EH (cell line): ENCODE results near the gene ATP6V1C2.
"Not testable (repeated sequence)": the region's sequence is repeated elsewhere in the genome, so short reads cannot be mapped to it uniquely, and the experiment has no call there.

ENCODE experiments used
- DNase-seq: peaks from one replicate; pipeline ENCODE4 v3.0.0-alpha.2; 2015; ENCODE audit warnings: low read depth

ATP6V1C2 gene

DNA sequence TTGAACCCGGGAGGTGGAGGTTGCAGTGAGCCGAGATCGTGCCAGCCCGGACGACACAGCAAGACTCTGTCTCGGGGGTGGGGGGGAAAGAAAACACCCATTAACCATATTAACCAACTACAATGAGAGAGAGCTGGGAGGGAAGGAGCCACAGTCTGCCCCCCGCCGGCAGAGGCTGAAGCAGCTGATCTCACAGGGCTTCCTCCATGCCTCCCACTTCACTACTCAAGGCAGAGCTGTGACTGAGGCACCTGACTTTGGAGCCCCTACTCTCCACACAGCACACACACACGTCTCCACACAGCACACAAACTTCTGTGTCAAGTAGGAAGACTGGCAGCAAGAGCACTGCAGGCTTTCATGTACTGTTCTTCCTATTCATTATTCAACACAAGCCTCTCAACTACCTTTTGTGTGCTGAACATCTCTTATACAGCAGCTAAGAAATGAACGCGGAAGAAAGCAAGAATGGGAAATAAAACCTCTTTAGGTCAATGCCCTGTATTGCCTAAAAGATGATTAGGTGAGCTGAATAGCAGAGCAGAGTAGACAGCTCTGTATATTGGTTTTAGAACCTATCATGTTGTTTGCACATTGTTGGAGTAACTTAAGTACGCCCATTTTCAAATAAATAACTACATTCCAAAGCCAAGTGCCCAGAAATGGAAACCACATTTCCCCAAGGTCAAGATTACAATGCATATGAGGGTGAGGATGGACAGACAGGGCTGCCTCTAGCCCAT lies 65.0 kb downstream of the ATP6V1C2 start:
- no peak for DNase-seq

DNA sequence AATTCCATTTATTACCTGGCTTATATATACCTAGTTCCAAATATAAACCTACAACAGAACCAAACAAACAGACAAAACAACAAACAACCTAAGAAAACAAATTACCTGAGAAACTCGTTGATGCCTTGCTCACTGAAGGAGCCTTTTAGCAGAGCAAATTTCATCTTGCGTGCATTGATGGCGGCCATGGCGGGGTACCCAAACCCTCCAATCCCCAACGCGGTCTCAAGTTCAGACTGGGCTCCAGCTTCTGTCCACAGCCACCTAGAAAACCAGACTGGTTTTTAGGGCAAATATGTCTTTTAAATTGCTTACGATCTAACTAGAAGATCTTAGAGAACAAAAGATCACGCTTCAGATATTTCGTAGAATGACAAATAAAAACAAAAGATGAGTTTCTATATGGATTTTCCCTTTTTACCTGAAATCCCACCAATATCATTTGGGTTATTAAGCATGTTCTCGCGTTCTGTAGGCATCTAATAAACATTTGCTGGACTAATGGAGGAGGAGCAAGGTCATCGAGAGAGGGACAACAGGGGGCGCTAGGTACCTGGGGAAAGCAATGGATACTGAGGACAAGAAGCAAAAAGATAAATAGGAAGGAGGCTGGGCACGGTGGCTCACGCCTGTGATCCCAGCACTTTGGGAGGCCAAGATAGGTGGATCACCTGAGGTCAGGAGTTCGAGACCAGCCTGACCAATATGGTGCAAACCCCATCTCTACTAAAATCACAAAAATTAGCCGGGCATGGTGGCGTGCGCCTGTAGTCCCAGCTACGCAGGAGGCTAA lies 65.9 kb downstream of the ATP6V1C2 start:
- DNase-seq: peak; percentile 15

DNA sequence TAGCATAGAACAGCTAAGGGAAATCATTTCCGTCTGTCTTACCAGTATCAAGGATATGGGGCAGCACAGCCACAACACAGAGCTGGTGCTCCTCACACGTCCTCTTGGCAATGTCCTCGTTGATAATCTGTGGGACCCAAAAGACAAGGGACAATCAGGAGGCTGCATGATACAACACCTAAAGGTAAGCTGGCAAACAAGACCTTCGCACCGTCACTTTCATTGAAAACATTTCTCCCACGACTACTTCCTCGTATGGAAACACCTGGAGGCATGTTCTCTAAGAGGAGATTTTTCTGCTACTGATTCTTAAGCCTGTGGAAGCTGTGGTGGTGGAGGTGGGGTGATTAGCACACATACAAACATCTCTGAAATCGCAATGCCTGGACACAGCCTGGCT lies 67.4 kb downstream of the ATP6V1C2 start:
- no peak for DNase-seq

DNA sequence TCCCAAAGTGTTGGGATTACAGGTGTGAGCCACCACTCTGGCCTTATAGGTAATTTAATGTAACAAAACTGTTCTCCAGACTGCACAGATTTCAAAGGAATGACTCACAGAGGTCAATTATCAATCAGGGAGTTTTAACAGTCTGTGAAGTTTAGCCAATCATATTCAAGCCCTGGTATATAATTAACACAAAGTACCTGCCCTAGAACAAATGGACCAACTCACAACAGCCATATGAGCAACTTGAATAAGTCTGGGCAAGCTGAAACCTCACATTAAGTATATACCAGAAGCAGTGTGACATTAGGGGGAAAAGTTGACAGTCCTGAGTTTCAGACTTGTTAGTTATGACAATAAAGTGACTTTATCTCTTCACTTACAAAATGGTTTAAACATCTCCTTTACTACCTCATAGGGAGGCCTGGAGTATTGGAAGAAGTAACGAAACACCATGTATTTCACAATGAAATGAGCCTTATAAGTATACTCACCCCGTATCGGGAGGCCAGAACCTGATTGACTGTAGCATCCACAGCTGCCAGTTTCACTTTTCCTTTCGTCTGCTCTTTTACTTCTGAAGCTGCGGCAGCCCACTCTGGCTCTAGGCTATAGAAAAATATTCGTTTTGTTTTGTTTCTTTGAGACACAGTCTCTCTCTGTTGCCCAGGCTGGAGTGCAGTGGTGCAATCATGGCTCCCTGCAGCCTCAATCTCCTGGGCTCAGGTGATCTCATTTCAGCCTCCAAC lies 69.0 kb downstream of the ATP6V1C2 start:
- DNase-seq: no peak

DNA sequence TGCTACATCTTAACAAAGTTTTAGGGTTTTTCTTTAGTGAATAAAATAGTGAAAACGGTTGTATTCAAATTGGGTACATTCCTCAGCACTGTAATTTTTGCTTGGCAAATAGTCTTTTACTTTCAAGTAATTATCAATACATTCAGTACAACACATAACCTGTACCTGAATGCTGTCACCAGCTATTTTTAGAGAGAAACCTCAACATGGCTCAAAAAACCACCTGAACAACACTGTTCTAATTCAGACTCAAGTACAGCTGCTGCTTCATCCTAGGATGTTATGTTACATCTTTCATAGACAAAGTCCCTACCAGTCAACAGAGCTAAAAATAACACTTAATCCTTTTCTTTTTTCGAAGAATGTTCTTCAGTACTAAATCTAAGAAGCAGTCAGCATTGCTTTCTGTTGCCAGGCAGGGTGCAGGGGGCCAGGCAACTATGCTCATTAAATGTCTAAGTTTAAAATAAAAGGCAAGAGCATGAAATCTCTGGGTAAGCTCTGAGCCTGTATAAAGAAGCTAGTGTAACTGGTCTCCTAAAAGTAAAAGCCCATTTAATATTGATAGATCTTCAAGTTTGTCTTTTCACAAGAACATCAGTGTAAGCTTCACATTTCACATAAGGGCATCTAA lies 70.7 kb downstream of the ATP6V1C2 start:
- DNase-seq: no peak

DNA sequence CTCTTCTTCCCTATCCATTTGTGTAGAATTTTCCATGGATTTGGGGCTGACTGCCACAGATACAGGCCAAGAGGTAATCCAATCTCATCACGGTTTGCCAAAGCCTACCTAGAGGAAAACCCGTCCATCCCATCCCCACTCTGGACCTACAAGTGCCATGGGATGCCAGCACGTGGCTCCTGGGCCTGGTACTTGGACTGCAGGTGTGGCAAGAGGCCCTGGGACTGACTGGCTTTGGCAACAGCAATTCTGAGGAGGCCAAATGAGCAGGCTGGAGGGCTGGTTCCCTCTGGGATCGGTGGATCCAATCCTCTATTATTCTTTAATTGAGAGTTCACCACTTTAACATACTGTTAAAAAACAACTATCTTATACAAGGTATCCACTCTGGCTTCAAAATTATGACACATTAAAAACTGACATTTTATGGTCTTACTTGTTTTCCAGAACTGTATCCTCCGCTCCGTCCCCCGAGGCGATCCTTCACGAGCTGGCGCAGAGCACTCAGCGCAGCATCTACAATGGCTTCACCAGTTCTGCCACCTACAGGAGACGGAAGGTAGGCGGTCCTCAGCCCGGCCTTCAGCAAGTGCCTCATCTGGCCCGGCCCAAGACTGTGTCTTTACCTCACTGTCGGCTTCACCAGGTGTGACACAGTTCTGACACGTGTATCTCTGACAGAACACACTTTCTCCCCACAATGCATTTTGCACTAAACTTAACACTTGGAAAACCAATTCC lies 71.4 kb downstream of the ATP6V1C2 start:
- no peak for DNase-seq

DNA sequence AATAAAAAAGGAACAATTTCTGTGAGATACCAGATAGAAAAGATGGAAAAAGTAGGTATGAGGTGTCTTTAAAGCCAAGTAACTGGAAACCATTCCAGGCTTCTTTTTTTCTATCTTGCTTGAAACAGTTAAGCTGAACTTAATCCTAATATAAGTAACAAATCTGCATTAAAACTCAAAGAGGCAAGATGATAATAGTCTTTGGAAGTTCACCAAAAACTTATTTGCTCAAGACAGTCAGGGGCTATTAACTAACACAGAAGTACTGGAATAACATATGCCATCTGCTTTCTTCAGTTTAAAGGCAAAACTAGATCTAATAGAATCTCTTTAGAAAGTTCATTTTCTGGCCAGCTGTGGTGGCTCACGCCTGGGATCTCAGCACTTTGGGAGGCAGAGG lies 72.4 kb downstream of the ATP6V1C2 start:
- no peak for DNase-seq

DNA sequence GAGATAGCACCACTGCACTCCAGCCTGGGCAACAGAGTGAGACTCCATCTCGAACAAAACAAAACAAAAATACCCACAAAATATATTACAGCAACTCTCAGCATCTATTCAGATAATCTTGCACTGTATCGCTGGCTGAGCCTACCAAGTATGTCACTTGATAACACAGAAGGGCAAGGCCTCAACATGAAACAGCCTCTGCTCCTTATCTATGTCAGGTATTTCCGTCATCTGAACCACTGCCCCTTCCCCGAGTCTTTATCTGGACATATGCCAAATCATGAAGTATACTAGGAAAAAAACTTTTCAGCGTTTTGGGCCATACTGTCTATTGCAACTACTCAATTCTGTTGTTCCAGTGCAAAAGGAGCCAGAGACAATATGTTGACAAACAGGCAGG lies 73.4 kb downstream of the ATP6V1C2 start:
- no peak for DNase-seq

DNA sequence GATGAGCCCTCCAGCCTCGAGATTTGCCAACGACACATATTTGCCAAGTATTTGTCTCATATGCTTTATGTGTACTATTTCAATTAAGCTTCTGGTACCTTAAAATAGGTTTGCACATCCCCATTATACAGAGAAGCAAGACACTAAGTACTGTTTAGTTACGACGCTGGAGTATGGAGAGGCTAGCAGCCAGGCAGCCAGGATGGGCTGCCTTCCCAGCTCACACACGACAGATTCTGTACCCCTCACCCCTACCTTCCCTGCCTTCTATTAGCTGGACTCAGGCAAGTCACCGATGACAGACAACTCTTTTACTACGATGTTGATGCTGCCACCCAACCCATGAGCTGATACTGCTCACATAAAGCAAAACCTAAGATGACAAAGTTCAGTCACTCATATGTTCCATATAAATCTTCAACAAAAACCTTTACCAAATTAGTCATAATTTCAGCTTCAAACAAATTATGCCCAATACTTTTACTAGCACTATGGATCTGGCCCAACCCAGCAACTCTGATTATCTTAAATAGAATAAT lies 74.1 kb downstream of the ATP6V1C2 start:
- DNase-seq: no peak

DNA sequence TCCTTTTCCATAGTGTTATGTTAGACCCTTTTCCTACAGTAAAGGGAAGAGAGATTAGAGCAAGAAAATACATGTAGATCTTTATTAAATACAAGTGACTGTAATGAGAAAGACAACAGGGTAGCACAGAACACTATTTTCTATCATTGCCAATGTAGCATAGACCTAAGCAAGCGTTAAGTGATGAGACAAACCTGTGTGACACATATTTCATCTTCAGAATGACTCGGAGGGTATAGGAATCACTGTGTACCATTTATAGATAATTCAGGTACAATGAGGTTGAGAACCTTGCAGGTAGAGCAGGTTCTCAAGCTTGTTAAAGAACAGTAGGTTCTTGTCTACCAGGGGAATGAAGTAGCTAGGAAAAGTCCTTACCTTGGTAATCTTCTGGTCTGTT lies 75.3 kb downstream of the ATP6V1C2 start:
- no peak for DNase-seq

DNA sequence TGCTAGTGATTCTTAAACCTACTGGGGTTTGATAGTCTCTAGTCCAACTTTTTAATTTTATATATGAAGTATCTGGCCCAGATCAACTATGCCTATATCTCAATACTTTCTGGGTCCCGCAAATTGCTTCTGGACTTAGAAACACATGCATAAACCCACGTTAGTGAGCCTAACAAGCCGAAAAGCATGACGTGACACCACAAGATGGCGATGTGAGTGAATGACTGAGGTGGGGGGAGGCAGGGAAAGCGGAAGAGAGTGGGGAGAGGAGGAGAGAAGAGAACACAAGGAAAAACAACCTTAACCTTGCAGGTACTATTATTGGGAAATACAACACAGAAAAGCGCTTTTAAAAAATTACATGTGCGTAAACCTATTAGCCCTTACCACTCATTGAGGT lies 77.4 kb downstream of the ATP6V1C2 start:
- DNase-seq: no peak

DNA sequence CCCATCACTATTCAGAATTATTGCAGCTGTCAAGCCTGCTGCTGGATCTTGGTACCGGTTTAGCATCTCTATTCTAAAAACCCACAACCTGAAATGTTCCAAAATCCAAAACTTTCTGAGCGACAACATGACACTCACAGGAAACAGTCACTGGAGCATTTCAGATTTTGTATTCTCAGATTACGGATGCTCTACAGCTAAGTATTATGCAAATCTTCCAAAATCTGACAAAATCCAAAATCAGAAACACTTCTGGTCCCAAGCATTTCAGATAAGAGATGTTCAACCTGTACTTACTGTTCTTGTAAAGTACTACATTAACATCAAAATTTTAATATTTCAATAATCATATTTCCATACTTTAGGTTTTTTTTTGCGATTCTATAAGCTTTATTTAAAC lies 78.7 kb downstream of the ATP6V1C2 start:
- DNase-seq: no peak

DNA sequence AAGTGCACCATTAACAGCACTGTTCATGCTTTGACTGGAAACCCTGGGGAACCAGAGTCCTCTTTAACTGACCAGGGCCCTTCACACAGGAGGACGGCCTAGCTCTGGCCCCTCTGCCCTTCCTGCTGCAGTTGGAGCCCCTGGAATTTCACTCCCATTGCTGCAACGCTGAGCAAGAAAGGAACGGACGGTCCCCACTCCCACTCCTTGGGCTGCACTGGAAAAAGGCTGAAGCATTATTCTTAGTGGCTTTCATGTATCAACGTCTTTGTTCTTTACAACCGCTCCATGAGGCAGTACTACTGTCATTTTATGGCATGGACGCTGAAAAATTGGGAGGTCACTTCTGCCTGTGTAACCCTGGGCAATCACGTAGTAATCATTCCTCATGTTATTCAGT lies 81.2 kb downstream of the ATP6V1C2 start:
- no peak for DNase-seq

DNA sequence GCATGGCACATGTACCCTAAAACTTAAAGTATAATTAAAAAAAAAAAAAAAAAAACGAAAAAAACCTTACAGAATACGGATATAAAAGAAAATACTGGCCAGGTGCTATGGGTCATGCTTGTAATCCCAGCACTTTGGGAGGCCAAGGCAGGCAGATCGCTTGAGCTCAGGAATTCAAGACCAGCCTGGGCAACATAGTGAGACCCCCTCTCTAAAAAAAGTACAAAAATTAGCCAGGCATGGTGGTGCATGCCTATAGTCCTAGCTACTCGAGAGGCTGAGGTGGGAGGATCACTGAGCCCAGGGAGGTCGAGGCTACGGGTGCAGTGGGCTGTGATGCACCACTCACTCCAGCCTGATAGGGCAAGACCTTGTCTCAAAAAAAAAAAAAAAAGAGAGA lies 84.6 kb downstream of the ATP6V1C2 start:
- not testable (repeated sequence) for DNase-seq

DNA sequence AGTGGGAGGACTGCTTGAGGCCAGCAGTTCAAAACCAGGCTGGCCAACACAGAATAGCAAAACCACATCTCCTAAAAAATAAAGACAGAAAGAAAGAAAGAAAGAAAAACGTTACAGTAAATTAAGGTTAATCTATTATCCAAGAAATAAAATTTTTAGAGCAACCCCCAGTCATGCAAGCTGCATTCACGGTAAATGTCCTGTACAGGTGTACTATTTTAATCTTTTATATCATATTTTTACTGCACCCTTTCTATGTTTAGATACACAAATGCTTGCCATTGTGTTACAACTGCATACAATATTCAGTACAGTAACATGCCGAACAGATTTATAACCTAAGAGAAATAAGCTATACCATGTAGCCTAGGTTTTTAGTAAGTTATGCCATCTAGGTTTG lies 85.1 kb downstream of the ATP6V1C2 start:
- DNase-seq: no peak

DNA sequence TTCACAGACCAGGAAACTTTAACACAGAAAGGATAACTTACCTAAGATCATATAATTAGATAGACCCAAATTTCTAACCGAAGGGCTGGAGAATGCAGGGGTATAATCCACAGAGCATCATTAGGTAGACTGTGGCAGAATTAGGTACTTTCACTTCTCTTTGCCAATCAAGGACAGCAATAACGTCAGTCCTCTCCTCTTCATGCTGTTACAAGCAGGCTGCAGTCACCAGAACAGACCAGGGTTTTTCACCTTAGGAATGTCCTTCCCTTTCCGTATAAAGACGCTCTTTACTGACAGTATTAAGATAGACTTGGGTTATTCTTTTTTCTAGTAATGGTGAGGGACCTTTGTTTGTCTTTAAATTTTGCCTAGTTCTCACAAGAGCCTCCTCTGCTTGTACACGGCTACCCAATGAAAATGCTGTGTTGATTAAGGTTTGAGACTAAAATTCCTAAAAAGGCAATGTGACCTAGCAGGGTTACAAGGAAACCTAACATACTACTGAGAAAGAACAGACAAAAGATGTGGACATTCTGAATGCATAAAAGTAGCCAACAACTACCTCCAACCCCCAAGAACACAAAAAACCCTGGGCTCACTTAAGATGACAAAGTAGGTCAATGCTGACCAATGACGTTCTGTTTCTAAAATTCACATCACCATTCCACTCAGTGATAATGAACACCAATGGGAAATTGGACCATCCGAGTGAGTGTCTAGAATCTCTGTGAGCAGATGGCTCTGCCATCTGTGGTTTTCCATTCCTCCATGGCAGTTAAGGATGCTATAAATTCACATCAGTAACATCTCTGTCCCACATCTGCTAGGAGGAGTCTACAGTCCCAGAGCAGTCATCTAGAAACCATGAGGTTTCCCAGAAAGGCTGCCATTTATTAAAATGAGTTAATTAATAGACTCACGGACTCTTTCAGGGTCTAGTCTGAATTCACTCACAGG lies 89.1 kb downstream of the ATP6V1C2 start:
- DNase-seq: peak; percentile 69

DNA sequence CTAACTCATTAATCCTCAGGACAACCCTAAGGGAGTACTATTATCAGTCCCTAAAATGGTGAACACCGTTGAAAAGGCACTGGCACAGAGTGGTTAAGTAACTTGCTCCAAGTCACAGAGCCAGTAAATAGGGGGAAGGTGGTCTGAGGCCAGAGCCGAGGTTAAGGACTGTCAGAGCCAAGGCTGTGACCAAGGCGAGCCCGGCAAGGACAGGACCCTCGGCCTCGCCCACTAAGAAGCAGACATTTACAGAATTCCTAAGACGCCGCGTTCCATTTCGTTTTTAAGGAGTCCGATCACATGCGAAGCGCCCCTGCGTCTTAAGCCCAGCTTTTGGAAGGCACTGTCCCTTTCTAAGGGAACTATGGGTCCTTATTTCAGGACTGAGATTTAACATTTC lies 90.1 kb downstream of the ATP6V1C2 start:
- DNase-seq: peak; percentile 35

DNA sequence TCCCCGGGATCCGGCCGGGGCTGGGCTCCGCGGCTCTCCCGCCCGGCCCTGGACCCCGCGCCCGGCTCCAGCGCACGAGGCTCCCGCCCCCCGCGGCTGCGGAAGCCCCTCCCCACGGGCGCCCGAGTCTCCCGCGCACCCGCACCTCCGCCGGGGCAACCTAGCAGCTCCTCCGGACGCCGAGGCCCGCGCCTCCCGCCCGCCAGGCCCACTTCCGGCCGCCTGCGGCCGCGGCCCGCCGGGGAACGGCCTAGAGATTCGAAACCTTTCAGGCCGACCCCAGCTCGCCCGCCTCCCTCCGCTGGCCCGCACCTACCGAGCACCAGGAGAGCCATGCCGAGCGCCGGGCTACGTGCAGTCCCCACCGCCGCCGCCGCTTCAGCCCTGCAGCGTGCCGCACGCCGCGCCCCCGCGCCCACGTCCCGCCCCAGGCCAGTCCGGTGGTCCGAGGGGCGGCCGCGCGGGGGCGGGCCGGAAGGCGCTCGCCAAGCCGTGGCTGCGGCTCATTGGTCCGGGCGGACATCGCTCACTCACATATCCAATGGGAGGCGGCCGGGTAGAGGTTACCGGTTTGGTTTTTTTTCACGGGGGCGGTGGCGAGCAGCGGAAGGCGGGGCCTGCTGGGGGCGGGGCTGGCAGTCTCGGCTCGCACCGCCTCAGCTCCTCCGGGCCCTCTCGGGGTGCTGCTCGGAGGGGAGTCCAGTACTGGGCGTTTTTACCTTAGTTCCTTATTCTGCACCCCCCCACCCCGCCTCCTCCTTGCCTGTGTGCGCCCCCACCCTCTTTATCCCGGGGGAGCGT lies 91.1 kb downstream of the ATP6V1C2 start, which contains the start of gene PDIA6:
TSS of gene PDIA6 (minus strand) at position 424 of the 801 bp plus-strand sequence. CDS start at position 335, 89 bp downstream.
- DNase-seq: peak; percentile 96
